K562 (cell line): ENCODE data around the gene PRDX1. TPM values are rescaled to one million over a fixed set of nuclear protein-coding genes. Genes with fewer than 3 reads are reported as not detected.

Source experiments
- BCOR ChIP-seq: fragments of 450-650 bp; IDR thresholded peaks from 2 replicates; pipeline ENCODE4 v1.6.1; 2016
- CHD4 ChIP-seq: fragments of 200-600 bp; sonication (generic); IDR thresholded peaks from 3 replicates; pipeline ENCODE4 v1.6.1; 2012; ENCODE audit warnings: low read depth, mild to moderate bottlenecking, mixed read lengths, low read length, inconsistent platforms; ENCODE audit not compliant: insufficient read depth, insufficient replicate concordance, poor library complexity, severe bottlenecking
- GMEB1 ChIP-seq: fragments of 250-450 bp; sonication (Bioruptor Pico); IDR thresholded peaks from 2 replicates; pipeline ENCODE4 v1.4.0; 2020; ENCODE audit warnings: mild to moderate bottlenecking
- LCOR ChIP-seq: sonication (generic); formaldehyde crosslinking; IDR thresholded peaks from 2 replicates; pipeline ENCODE4 v1.8.0; 2022; ENCODE audit warnings: mild to moderate bottlenecking, missing genetic modification reagents
- POLR2B ChIP-seq: fragments of 450-650 bp; IDR thresholded peaks from 2 replicates; pipeline ENCODE4 v1.6.1; 2018; ENCODE audit warnings: low read depth; ENCODE audit not compliant: partially characterized antibody
- POLR2H ChIP-seq: IDR thresholded peaks from 2 replicates; pipeline ENCODE4 v1.6.1; 2016; ENCODE audit warnings: missing genetic modification characterization, low read depth, mild to moderate bottlenecking, control low read depth, missing compliant biosample characterization, moderate library complexity
- TCFL5 ChIP-seq: fragments of 250-450 bp; sonication (Bioruptor Pico); conservative IDR thresholded peaks from 2 replicates; pipeline ENCODE4 v1.6.1; 2021; ENCODE audit warnings: mild to moderate bottlenecking, moderate library complexity, matching md5 sums
- TSHZ1 ChIP-seq: fragments of 250-450 bp; sonication (Bioruptor Pico); IDR thresholded peaks from 2 replicates; pipeline ENCODE4 v1.4.0; 2020; ENCODE audit warnings: mild to moderate bottlenecking, moderate library complexity
- ZBED1 ChIP-seq: IDR thresholded peaks from 2 replicates; pipeline ENCODE4 v1.6.1; 2014
- ZNF311 ChIP-seq: fragments of 250-450 bp; sonication (Bioruptor Pico); IDR thresholded peaks from 2 replicates; pipeline ENCODE4 v1.4.0; 2020; ENCODE audit warnings: mild to moderate bottlenecking, moderate library complexity
- ZNF445 ChIP-seq: fragments of 250-450 bp; sonication (Bioruptor Pico); IDR thresholded peaks from 2 replicates; pipeline ENCODE4 v1.4.0; 2020; ENCODE audit warnings: low read depth, mild to moderate bottlenecking, moderate library complexity
- ZNF592 ChIP-seq: fragments of 450-650 bp; IDR thresholded peaks from 2 replicates; pipeline ENCODE4 v1.6.1; 2017; ENCODE audit warnings: antibody characterized with exemption, mild to moderate bottlenecking
- polyA plus RNA-seq, 8 experiments: library from polyadenylated mRNA; depleted of rRNA in 4 of 8; stranded (reverse) in 5 of 8; unstranded in 3 of 8; fragments of >200 nt; fragmentation: Nextera tagmentation in 2 of 8; fragmentation: Illumina TruSeq in 1 of 8; extraction: Ambion mirVana in 2 of 8; extraction: Trizol in 1 of 8; gene quantifications; 2 replicates each; pipeline versions ENCODE4 v1.2.1 to v1.2.3, GENCODE V29; 2011 to 2014; ENCODE audit warnings: inconsistent platforms in 1 of 8, missing spikeins in 1 of 8
- total RNA-seq, 7 experiments: library from RNA; depleted of rRNA in 6 of 7; stranded (reverse); fragments of >200 nt in 6 of 7; fragmentation: Illumina TruSeq in 2 of 7; extraction: Trizol in 2 of 7; gene quantifications; 2 replicates each; pipeline versions ENCODE4 v1.2.1 to v1.2.3, GENCODE V29; 2011 to 2021; ENCODE audit warnings: low replicate concordance in 1 of 7
- TF ChIP-seq, protein P1 (sequence below): sonication (generic); formaldehyde crosslinking; IDR thresholded peaks from 2 replicates; pipeline ENCODE4 v1.8.1; 2023; ENCODE audit warnings: mild to moderate bottlenecking, missing genetic modification reagents
- TF ChIP-seq, protein P2 (sequence below): fragments of 450-650 bp; IDR thresholded peaks from 2 replicates; pipeline ENCODE4 v1.6.1; 2014; ENCODE audit warnings: low read depth, mild to moderate bottlenecking, moderate library complexity, borderline replicate concordance

The PRDX1 gene
- total and polyA plus RNA-seq, 9 of the 15 experiments (the other 6 are each of a cell fraction or from before 2014, with no cell fraction given): 748 to 2,388 (median 1,045) TPM

- TF ChIP-seq CHD4 (peak; percentile 21), ZNF311 (no peak), POLR2B (peak; percentile 100), POLR2H (peak; percentile 99), GMEB1 (CRISPR knock-in tag) (peak; percentile 67), ZNF592 (peak; percentile 74; the same call in 1 of the 2 replicates), BCOR (peak; percentile 82), ZNF445 (CRISPR knock-in tag) (no peak), TSHZ1 (no peak), ZBED1 (peak; percentile 85), TCFL5 (CRISPR knock-in tag) (no peak), LCOR (CRISPR knock-in tag) (peak; percentile 95)
- TF ChIP-seq, protein P1, sequence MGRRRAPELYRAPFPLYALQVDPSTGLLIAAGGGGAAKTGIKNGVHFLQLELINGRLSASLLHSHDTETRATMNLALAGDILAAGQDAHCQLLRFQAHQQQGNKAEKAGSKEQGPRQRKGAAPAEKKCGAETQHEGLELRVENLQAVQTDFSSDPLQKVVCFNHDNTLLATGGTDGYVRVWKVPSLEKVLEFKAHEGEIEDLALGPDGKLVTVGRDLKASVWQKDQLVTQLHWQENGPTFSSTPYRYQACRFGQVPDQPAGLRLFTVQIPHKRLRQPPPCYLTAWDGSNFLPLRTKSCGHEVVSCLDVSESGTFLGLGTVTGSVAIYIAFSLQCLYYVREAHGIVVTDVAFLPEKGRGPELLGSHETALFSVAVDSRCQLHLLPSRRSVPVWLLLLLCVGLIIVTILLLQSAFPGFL (CRISPR knock-in tag): peak; percentile 95; the same call in 1 of the 2 replicates
- TF ChIP-seq, protein P2, sequence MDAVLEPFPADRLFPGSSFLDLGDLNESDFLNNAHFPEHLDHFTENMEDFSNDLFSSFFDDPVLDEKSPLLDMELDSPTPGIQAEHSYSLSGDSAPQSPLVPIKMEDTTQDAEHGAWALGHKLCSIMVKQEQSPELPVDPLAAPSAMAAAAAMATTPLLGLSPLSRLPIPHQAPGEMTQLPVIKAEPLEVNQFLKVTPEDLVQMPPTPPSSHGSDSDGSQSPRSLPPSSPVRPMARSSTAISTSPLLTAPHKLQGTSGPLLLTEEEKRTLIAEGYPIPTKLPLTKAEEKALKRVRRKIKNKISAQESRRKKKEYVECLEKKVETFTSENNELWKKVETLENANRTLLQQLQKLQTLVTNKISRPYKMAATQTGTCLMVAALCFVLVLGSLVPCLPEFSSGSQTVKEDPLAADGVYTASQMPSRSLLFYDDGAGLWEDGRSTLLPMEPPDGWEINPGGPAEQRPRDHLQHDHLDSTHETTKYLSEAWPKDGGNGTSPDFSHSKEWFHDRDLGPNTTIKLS: peak; percentile 99
Measured at GRCh38 chr1:45521413-45522323, at the start of gene PRDX1 (continued).
